Measurements from ENCODE around the gene DMWD.

DNA sequence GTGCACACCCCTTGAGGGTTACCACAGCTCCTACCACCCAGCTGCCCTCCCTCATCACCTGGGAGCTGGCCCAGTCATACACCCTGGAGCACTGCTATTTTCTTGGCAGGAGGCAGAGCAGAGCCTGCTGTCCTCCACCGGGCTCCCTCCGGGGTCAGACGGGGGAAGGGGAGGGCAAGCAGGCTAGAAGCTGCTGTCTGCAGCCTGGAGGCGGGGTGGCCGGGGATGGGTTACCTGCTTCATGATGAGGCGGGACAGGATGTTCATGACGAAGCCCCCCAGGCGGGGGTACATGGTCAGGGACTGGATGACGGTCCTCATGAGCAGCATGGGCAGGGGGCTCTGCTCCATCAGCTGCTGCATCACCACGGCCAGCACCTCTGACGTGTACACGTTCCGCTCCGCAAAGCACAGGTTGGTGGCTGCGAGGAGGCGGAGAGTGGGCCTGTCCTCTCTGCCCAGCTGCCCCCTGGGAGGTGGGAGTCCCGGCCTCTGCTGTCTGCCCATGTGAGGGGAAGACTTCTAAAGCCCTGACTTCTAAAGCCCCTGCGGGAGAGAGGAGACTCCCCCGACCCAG, 25.2 kb upstream of the DMWD start:
- no peak for TF ChIP-seq ARNTL (CRISPR knock-in tag; IDR thresholded peaks at IDR 0.05)
- no peak for TF ChIP-seq THAP7 (CRISPR knock-in tag; IDR thresholded peaks at IDR 0.05)
- TF ChIP-seq, protein P1, sequence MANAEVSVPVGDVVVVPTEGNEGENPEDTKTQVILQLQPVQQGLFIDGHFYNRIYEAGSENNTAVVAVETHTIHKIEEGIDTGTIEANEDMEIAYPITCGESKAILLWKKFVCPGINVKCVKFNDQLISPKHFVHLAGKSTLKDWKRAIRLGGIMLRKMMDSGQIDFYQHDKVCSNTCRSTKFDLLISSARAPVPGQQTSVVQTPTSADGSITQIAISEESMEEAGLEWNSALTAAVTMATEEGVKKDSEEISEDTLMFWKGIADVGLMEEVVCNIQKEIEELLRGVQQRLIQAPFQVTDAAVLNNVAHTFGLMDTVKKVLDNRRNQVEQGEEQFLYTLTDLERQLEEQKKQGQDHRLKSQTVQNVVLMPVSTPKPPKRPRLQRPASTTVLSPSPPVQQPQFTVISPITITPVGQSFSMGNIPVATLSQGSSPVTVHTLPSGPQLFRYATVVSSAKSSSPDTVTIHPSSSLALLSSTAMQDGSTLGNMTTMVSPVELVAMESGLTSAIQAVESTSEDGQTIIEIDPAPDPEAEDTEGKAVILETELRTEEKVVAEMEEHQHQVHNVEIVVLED (CRISPR knock-in tag; IDR thresholded peaks at IDR 0.05; ENCODE audit: borderline replicate concordance): no peak
- TF ChIP-seq RNF2 (conservative IDR thresholded peaks at IDR 0.05; ENCODE audit: low read depth): no peak
- TF ChIP-seq ZNF10 (CRISPR knock-in tag; IDR thresholded peaks at IDR 0.05; ENCODE audit: borderline replicate concordance, low read depth): no peak
- TF ChIP-seq MAFK (conservative IDR thresholded peaks at IDR 0.05 in 1 of 2, IDR thresholded peaks at IDR 0.05 in 1 of 2; ENCODE audit: low read length in 2 of 2): no peak
- TF ChIP-seq ATF2 (CRISPR knock-in tag; IDR thresholded peaks at IDR 0.05): no peak
- no peak for TF ChIP-seq ZNF138 (CRISPR knock-in tag; IDR thresholded peaks at IDR 0.05; ENCODE audit: low read depth)
